ENCODE data around the gene PIH1D2. TPM values are rescaled to one million over a fixed set of nuclear protein-coding genes. Genes with fewer than 3 reads are reported as not detected.

Gene PIH1D2
- polyA plus RNA-seq, 1 experiment, result 1.5 TPM

- no peak overlapping the region for H3K4me3 ChIP-seq (ENCODE audit: low read depth, low read length)
- CTCF ChIA-PET, result no interaction called here
- H3K27ac ChIP-seq (ENCODE audit: low read depth, low read length), result no peak overlapping the region
- no peak for DNase-seq (ENCODE audit: low read depth, low spot score)
- H3K9me3 ChIP-seq (ENCODE audit: control insufficient read depth, insufficient read depth, low read length), result no peaks in the 10 kb centered on the region; the same call in 1 of the 2 replicates
- TF ChIP-seq CTCF (IDR thresholded peaks at IDR 0.05; ENCODE audit: low read depth, low read length), result no peak
- POLR2A ChIA-PET, result no interaction called here
- no peaks in the 10 kb centered on the region for H3K27me3 ChIP-seq (ENCODE audit: control insufficient read depth, insufficient read depth, low read length)
Measured at GRCh38 chr11:112023104-112023503, 50.7 kb downstream of the PIH1D2 start.

GRCh38 chr11:112019066-112019465, 54.8 kb downstream of the PIH1D2 start:
- Histone ChIP-seq H3K27me3 (ENCODE audit: control insufficient read depth, insufficient read depth, low read length) (no peaks in the 10 kb centered on the region), H3K4me3 (ENCODE audit: low read depth, low read length) (no peak overlapping the region), H3K9me3 (ENCODE audit: control insufficient read depth, insufficient read depth, low read length) (no peaks in the 10 kb centered on the region), H3K27ac (ENCODE audit: low read depth, low read length) (no peak overlapping the region)
- CTCF ChIA-PET, result no interaction called here
- POLR2A ChIA-PET, result no interaction called here
- DNase-seq (ENCODE audit: low read depth, low spot score), result no peak
- no peak for TF ChIP-seq CTCF (IDR thresholded peaks at IDR 0.05; ENCODE audit: low read depth, low read length)

Small RNA genes lying within 50 kb of the gene (small RNA-seq; reads per million reads assigned to genes)
- gene AP000907.3 (ENCODE audit: insufficient read length, low read depth) (not detected), gene RNU6-893P (ENCODE audit: insufficient read length, low read depth) (not detected)

Other genes with a start within 250 kb of the PIH1D2 start
- 31.7 and 40.0 TPM in 2 replicates for gene ALG9, start 202.4 kb downstream of the PIH1D2 start, polyA plus RNA-seq (2011; rRNA removed)
- gene FDXACB1, start 194.9 kb downstream of the PIH1D2 start, polyA plus RNA-seq (2011; rRNA removed), result 1.7 and 2.1 TPM in 2 replicates
- gene CFAP68, start 194.5 kb downstream of the PIH1D2 start, polyA plus RNA-seq (2011; rRNA removed), result 40.3 and 45.1 TPM in 2 replicates
- gene CRYAB, start 162.2 kb downstream of the PIH1D2 start, polyA plus RNA-seq (2011; rRNA removed), result 6.1 and 6.3 TPM in 2 replicates
- gene HSPB2, start 161.3 kb downstream of the PIH1D2 start, polyA plus RNA-seq (2011; rRNA removed), result 0.41 and 0.79 TPM in 2 replicates
- 0.38 and 0.61 TPM in 2 replicates for gene C11orf52, start 155.1 kb downstream of the PIH1D2 start, polyA plus RNA-seq (2011; rRNA removed)
- gene DIXDC1, start 136.7 kb downstream of the PIH1D2 start, polyA plus RNA-seq (2011; rRNA removed), result 10.5 and 11.5 TPM in 2 replicates
- 26.6 and 34.8 TPM in 2 replicates for gene DLAT, start 48.6 kb downstream of the PIH1D2 start, polyA plus RNA-seq (2011; rRNA removed)
- 18.2 and 23.2 TPM in 2 replicates for gene NKAPD1, start 282 bp upstream of the PIH1D2 start, polyA plus RNA-seq (2011; rRNA removed)
- gene TIMM8B, start 12.7 kb upstream of the PIH1D2 start, polyA plus RNA-seq (2011; rRNA removed), result 106 and 143 TPM in 2 replicates
- 122 and 154 TPM in 2 replicates for gene SDHD, start 12.9 kb upstream of the PIH1D2 start, polyA plus RNA-seq (2011; rRNA removed)
- gene IL18, start 90.1 kb upstream of the PIH1D2 start, polyA plus RNA-seq (2011; rRNA removed), result 0.12 and 0.46 TPM in 2 replicates
- 0.19 TPM in 1 of 2 replicates, not detected in the other for gene TEX12, start 93.4 kb upstream of the PIH1D2 start, polyA plus RNA-seq (2011; rRNA removed)
- 0.94 and 1.3 TPM in 2 replicates for gene BCO2, start 101.5 kb upstream of the PIH1D2 start, polyA plus RNA-seq (2011; rRNA removed)
- 40.5 and 55.9 TPM in 2 replicates for gene PTS, start 152.4 kb upstream of the PIH1D2 start, polyA plus RNA-seq (2011; rRNA removed)
- not detected in 2 replicates for gene PLET1, start 186.8 kb upstream of the PIH1D2 start, polyA plus RNA-seq (2011; rRNA removed)